ENCODE data around the gene LY9. TPM values are rescaled to one million over a fixed set of nuclear protein-coding genes. Genes with fewer than 3 reads are reported as not detected.

LY9 gene
- total and polyA plus RNA-seq, 9 of the 15 experiments (the other 6 are each of a cell fraction or from before 2014, with no cell fraction given) = not detected

GRCh38 chr1:160858097-160858496, 62.1 kb downstream of the LY9 start (continued):
- no peak for TF ChIP-seq MAZ (CRISPR knock-in tag; conservative IDR thresholded peaks at IDR 0.05 in 1 of 2, IDR thresholded peaks at IDR 0.05 in 1 of 2)
- TF ChIP-seq ZNF764 (CRISPR knock-in tag; IDR thresholded peaks at IDR 0.05; ENCODE audit: low read depth) = no peak
- TF ChIP-seq MNT (conservative IDR thresholded peaks at IDR 0.05) = no peak
- peak; percentile 48 for TF ChIP-seq CBFA2T2 (conservative IDR thresholded peaks at IDR 0.05)
- peak; percentile 72 for TF ChIP-seq CBFA2T3 (IDR thresholded peaks at IDR 0.05)
- TF ChIP-seq PRMT5 (CRISPR knock-in tag; IDR thresholded peaks at IDR 0.05) = no peak
- 0 out of 2 replicates have a peak, but pooled peaks have one; percentile 40 for TF ChIP-seq NFIC (IDR thresholded peaks at IDR 0.05)
- TF ChIP-seq ARID1B (IDR thresholded peaks at IDR 0.05) = 0 out of 2 replicates have a peak, but pooled peaks have one; percentile 23
- no peak for TF ChIP-seq XRCC4 (IDR thresholded peaks at IDR 0.05; ENCODE audit: extremely low read depth, insufficient read depth, insufficient read length)
- TF ChIP-seq TAL1 (IDR thresholded peaks at IDR 0.05) = peak; percentile 45; the same call in 1 of the 2 replicates
- no peak for TF ChIP-seq SFPQ (IDR thresholded peaks at IDR 0.05; ENCODE audit: low read depth, low read length)

Measured in K562 (cell line).